ENCODE data around the gene LRMDA.

GRCh38 chr10:75765789-75766096 lies 334.3 kb downstream of the LRMDA start:
- no peak for TF ChIP-seq CTCF (conservative IDR thresholded peaks at IDR 0.05; ENCODE audit: low read length)
- TF ChIP-seq EZH2phosphoT487 (IDR thresholded peaks at IDR 0.05; ENCODE audit: borderline replicate concordance): no peak

Data from Loucy (cell line).